Omental fat pad (tissue), 4 donors: ENCODE measurements around the gene RALGPS1. TPM values are rescaled to one million over a fixed set of nuclear protein-coding genes. Genes with fewer than 3 reads are reported as not detected.

Experiments
- ATAC-seq: fragments of 150-250 bp; one replicate; pipeline ENCODE4 v1.9.1; 2016; ENCODE audit warnings: mild to moderate bottlenecking, moderate library complexity; ENCODE audit not compliant: low FRiP score
- DNase-seq: peaks from one replicate; pipeline ENCODE4 v3.0.0-alpha.2; 2019; ENCODE audit warnings: low spot score
- total RNA-seq, 4 donors: library from RNA; depleted of rRNA; stranded (reverse); fragments of >200 nt; gene quantifications; one replicate each; pipeline ENCODE4 v1.1.0, GENCODE V29; 2016
- TF ChIP-seq, protein P1 (sequence below), 3 donors: fragments of 450-650 bp; IDR thresholded peaks; one replicate each; pipeline ENCODE4 v1.5.1; 2016 to 2017; ENCODE audit warnings: antibody characterized with exemption in 3 of 3, mild to moderate bottlenecking in 3 of 3, moderate library complexity in 2 of 3

The RALGPS1 gene
- total RNA-seq, 4 donors from 2014 or later, result 4.0 to 15.3 (median 4.8) TPM

DNA sequence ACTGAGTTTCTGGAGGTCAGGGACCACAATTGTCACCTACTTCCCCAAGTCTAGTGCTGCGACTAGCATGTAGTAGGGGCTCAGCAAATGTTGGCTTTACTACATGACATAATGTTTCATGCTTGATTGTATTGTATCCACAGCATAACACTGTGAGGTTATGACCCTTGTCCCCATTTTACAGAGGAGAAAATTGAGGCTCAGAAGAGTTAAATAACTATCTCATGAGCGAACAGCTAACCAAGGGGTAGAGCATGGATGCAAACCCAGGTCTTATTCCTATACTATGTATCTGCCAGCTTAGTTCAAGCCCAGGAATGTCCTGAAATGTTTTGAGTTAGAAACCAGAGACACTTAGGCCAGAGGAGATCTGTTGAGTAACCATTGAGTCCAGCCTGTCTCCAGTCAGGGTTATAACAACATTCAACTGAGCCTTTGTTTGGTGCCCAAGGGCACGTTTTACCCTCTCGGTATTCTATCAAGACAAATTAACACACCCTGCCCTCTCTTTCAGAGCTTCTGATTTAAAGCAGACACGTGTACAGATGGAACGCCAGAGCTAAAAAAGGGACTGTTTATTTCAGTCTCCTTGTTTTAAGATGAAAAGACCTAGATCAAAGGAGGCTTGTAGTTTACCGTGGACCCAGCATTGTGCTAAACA lies 191.4 kb downstream of the RALGPS1 start:
- no peak for DNase-seq
- TF ChIP-seq, protein P1, sequence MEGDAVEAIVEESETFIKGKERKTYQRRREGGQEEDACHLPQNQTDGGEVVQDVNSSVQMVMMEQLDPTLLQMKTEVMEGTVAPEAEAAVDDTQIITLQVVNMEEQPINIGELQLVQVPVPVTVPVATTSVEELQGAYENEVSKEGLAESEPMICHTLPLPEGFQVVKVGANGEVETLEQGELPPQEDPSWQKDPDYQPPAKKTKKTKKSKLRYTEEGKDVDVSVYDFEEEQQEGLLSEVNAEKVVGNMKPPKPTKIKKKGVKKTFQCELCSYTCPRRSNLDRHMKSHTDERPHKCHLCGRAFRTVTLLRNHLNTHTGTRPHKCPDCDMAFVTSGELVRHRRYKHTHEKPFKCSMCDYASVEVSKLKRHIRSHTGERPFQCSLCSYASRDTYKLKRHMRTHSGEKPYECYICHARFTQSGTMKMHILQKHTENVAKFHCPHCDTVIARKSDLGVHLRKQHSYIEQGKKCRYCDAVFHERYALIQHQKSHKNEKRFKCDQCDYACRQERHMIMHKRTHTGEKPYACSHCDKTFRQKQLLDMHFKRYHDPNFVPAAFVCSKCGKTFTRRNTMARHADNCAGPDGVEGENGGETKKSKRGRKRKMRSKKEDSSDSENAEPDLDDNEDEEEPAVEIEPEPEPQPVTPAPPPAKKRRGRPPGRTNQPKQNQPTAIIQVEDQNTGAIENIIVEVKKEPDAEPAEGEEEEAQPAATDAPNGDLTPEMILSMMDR (IDR thresholded peaks at IDR 0.05), result no peak
- ATAC-seq, result no peak

DNA sequence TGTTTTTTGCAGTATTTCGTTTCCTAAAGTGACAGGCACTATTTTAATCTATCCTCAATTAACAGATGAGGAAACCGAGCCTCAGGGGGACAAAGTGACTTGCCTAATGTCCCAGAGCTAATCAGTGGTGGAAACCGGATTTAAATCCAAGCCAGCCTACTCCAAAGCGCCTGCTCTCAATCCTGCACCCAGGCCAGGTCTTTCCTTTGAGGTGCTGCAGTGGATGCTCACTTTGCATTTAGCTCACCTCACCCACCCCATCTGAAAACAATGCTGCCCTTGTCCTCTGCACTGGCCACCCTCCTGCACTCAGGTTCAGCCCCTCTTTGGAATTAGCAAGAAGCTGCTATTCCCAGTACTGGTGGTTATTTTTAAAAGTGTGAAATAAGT lies 191.9 kb downstream of the RALGPS1 start:
- ATAC-seq (no peak), DNase-seq (no peak)
- TF ChIP-seq, protein P1 (IDR thresholded peaks at IDR 0.05), result no peak

- DNase-seq (no peak), ATAC-seq (no peak)
- TF ChIP-seq, protein P1 (IDR thresholded peaks at IDR 0.05), result no peak
These were observed 192.8 kb downstream of the RALGPS1 start for GRCh38 chr9:127107171-127107928.

- no peak for ATAC-seq
- TF ChIP-seq, protein P1 (IDR thresholded peaks at IDR 0.05), result no peak
- DNase-seq, result no peak
These were observed 193.6 kb downstream of the RALGPS1 start for GRCh38 chr9:127107929-127108876.

DNA sequence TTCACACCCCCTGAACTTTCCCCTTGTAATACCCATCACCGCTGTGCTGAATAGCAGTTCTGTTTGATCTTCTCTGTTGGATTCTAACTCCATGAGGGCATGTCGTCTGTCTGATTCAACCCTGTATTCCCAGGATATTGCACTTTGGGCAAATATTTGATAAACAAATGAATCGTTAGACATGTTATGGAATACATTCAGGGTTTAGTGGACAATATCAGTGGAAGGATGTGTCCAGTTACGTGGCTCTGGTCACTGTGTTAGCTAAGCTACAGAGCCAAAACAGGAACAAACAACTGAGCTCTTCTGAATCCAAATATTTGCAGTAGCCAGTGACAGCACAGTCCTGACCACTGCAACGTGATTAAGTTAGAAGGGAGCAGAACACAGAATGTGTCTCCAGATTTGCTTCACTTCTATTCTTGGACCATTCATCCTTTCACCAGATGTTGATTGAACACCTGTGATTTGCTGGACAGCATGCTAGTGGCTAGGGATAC lies 194.7 kb downstream of the RALGPS1 start:
- TF ChIP-seq, protein P1 (IDR thresholded peaks at IDR 0.05), result no peak
- DNase-seq, result no peak

DNA sequence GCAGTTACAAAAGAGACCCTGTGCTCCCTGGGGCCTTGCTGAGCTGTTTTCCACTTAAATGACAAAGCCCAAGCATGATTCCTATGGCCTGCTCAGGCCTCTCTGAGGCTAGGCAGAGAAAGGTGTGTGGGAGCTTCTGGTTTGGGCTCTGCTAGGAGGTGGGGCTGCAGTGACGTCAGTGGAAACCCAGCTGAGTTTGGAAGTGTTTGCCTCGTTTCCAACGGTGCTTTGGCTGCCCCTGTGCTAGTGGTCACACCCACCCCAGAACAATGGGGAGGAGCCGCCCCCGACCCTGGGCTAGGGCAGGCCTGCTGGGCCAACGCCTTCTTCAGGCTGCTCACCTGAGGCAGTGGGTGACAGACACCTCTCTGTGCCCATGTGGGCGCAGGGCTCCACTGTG lies 197.5 kb downstream of the RALGPS1 start:
- ATAC-seq (peak; percentile 53), DNase-seq (no peak)
- TF ChIP-seq, protein P1 (IDR thresholded peaks at IDR 0.05), result no peak

More for the DNA sequence above, 194.7 kb downstream of the RALGPS1 start:
- no peak for ATAC-seq
